ENCODE measurements around the gene HK1.
"Not testable (repeated sequence)": the region's sequence is repeated elsewhere in the genome, so short reads cannot be mapped to it uniquely, and the experiment has no call there.

HK1 gene

GRCh38 chr10:69426376-69426727, 148.1 kb downstream of the HK1 start:
- no peak for DNase-seq

- no peak for DNase-seq
Measured at GRCh38 chr10:69428165-69428564, 149.9 kb downstream of the HK1 start.

GRCh38 chr10:69434169-69434568, 155.9 kb downstream of the HK1 start:
- no peak for DNase-seq

GRCh38 chr10:69434926-69435325, 156.6 kb downstream of the HK1 start:
- no peak for DNase-seq

GRCh38 chr10:69435966-69436520, 157.7 kb downstream of the HK1 start:
- DNase-seq: no peak

- DNase-seq: no peak
Measured at GRCh38 chr10:69437321-69438259, 159.3 kb downstream of the HK1 start.

GRCh38 chr10:69438536-69439349, 160.4 kb downstream of the HK1 start:
- DNase-seq: peak; percentile 44

GRCh38 chr10:69439350-69439739, 161.0 kb downstream of the HK1 start:
- no peak for DNase-seq

GRCh38 chr10:69439813-69440506, 161.7 kb downstream of the HK1 start:
- no peak for DNase-seq

- DNase-seq: no peak
Measured at GRCh38 chr10:69443354-69443753, 165.1 kb downstream of the HK1 start.

GRCh38 chr10:69445041-69445440, 166.7 kb downstream of the HK1 start:
- no peak for DNase-seq

- peak; percentile 22 for DNase-seq
Measured at GRCh38 chr10:69446229-69446628, 167.9 kb downstream of the HK1 start.

- peak; percentile 77 for DNase-seq
Measured at GRCh38 chr10:69446650-69447151, 168.4 kb downstream of the HK1 start.

- peak; percentile 36 for DNase-seq
Measured at GRCh38 chr10:69449841-69450240, 171.5 kb downstream of the HK1 start.

GRCh38 chr10:69450395-69450794, 172.1 kb downstream of the HK1 start:
- DNase-seq: not testable (repeated sequence)

- peak; percentile 72 for DNase-seq
Measured at GRCh38 chr10:69451209-69451783, 173.0 kb downstream of the HK1 start, which contains the start of gene TSPAN15. TSPAN15 (plus strand) TSS chr10:69451465; CDS start chr10:69451595, 130 bp downstream.

Data from fibroblast of skin of right biceps (primary cell).